Measurements from ENCODE around the gene CDH5.

CDH5 gene

DNA sequence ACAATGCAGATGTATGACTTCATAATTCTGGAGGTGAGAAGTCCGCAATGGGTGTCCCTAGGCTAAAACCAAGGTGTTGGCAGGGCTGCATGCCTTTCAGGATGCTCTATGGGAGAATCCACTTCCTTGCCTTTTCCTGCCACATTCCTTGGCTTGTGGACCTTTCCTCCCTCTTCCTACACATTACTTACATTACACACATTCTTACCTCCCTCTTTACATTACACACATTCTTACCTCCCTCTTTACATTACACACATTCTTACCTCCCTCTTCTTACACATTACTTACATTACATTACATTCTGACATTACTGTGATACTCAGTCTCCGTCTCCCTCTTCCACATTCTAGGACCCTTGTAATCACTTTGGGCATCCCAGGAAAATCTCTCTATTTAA is 14.2 kb upstream of the CDH5 start:
- DNase-seq (ENCODE audit: low spot score), result no peak

DNA sequence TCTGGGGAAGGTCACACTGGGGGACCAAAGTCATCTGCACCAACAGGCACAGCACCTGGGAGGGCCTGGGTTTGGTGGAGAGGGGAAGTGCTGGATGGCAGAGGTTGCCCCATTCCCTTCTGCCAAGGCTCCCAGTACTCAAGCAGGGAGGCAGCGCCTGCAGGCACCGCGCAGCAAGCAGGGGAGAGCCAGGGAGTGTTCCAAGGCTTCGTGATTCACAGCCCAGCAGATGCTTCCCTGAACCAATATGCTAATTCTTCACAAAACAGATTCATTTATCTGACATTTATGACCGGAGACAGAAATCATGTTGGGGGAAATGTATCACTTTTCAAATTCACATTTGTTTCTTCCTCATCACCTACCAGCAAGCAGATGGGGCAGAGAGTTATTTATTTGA is 13.4 kb upstream of the CDH5 start:
- DNase-seq (ENCODE audit: low spot score), result no peak

DNA sequence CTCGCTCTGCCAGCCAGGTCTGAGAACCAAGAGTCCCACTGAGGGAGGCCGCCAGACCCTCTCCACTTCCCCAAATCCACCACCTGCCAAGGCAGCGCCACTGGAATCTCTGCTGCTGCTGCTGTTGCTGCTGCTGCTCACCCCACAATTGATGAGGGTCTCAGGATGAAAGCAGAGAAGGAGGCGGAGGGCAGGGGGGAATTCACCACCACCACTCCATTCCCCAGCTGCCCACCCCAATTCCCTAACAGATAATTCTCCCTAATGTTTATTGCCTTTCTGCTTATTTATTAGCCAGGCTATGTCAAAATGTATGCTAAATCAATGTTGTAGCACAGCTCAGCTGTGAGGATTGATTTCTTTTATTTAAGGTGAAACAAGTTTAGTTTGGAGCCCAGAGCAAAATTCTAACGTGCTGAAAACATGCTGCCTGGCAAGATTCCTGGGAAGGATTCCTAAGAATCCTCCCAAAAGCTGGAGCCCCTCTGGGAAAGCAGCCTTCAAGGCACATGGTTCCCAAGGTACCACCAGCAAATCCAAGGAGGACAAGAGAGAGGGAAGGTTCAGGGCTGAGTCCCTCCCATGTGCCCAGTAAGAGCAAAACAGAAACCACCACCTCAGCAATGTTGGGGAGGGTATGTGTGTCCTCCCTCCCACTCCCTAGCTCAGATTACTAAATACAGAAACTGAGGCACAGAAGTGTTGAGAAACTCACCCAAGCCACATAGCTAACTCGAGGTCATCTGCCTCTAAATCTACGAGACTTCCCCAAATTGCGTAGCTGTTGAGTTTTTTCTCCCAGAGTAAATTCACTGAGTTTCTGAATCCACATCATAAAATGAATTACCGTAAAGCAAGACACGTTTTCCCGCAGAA is 12.2 kb upstream of the CDH5 start:
- DNase-seq (ENCODE audit: low spot score), result no peak

DNA sequence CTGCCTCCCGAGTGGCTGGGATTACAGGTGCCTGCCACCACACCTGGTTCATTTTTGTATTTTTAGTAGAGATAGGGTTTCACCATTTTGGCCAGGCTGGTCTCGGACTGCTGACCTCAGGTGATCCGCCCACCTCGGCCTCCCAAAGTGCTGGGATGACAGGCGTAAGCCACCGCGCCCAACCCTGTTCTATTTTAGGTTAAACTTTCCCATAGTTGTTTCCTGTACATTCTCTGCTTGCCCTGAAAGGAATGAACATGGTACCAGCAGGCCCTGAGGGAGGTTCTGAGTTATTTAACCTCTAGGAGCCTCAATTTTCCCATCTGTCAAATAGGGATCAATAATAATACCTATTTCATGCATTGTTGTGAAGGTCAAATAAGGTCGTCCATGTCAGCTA is 11.0 kb upstream of the CDH5 start:
- DNase-seq (ENCODE audit: low spot score), result no peak

DNA sequence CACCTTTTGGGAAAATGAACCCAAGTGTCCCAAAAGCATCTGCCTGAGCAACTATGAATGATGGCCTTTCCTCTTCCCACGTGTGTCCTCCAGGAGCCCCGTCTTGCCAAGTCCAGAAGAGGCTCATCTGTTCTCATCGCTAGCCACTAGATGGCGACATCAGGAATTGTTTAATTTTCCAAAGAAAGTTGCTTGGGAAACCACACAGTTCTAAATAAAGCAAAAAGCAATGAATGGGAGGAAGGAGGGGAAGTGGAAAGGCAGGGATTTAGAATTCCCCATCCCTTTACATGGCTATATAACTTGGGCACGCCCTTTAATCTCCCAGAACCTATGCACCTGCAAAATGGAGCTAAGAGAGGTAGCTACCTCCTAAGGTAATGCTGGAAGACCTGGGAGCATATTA is 9.0 kb upstream of the CDH5 start:
- DNase-seq (ENCODE audit: low spot score), result peak; percentile 59

DNA sequence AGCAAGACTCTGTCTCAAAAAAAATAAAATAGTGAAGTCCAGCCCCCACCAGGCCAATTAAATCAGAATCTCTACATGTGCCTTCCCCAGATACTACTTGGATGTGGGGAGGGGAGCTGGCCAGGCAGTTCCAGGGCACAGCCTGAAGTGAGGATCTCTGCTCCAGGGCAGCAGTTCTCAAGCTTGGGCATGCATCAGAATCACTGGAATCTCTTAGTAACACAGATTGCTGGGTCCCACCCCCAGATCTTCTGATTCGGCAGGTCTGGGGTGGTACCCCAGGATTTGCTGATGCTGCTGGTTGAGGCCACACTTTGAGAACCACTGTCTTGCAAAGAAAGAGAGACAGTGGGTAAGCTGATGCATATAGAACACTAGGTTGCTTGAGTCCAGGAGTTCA is 8.3 kb upstream of the CDH5 start:
- no peak for DNase-seq (ENCODE audit: low spot score)

DNA sequence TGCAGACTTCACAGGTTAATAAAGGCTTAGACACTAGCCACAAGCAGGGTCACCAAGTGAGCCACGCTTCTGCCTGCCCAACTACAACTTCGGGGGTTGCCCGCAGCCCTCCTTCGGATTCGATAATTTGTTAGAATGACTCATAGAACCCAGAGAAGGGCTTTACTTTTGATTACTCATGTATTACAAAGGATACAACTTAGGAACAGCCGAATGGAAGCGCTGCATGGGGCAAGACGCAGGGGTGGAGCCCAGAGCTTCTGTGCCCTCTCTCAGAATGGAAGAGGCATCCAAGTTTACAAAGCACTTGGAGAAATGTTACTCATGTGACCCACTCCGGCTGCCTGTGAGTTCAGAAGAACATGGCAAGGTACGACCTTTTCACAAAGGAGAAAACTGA is 7.5 kb upstream of the CDH5 start:
- no peak for DNase-seq (ENCODE audit: low spot score)

DNA sequence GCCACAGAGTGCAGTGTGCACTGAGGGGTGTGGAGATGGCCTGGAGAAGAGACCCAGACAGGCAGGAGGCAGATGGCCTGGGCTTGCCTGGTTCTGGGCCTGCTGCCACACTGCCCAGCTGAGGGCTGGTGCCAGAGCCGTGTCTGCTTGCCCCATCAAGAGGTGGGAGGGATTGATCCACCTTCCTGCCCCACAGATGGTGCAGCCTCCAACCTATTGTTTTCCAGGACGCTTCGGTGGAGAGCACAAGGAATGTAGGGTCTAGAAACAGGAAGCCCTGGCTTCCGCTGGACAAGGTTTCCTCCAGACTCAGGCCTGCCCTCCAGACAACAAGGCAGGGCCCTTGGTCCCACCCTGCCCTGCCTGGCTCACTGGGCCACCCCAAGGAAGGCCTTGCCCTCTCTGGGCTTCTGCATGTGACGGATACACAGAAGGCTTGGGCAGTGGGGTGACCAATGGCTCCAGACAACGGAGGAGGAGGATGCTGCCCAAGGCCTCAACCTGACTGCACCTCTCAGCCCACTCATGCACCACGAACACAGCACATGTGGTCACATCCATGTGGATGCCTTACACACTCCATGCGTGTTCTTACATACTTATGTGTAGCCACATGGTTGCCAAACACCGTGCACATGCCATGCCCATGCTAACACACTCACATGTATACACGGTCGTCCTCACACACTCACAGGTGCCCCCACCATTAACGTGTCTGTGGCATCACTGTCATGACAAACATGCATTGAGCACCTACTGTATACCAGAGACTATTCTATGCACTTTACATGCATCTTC is 6.5 kb upstream of the CDH5 start:
- DNase-seq (ENCODE audit: low spot score), result no peak

DNA sequence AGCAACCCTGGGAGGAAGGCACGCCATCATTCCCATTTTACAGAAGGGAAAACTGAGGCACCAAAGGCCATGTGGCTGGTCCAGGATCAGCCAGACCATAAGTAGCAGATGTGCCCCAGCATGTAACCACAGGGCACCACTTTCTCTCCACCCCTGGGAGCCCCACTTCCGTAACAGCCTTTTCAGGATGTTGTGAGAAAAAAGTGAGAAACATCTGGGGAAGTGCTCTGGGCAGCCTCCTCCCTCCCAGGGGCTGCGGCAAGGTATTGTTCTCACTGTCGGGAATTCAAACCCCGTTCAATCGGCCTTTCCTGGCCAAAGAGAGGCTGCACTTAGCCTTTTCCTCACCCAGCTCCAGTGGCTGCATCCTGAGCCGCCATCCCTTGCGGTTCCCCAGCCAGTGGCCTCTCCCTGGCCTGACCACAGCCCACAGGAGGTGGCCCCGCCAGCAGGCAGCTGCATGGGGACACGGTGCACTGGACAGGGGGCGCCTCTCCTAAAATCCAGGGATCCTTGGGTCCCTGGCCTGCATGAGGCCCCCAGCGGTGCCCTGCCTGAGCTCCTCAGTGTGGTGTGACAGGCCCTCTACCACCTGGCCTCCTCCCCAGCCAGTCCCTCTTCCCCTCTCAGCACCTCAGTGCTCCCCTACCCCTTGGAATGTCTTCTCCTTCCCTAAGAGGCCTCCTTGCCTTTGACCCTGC is 5.7 kb upstream of the CDH5 start:
- no peak for DNase-seq (ENCODE audit: low spot score)

DNA sequence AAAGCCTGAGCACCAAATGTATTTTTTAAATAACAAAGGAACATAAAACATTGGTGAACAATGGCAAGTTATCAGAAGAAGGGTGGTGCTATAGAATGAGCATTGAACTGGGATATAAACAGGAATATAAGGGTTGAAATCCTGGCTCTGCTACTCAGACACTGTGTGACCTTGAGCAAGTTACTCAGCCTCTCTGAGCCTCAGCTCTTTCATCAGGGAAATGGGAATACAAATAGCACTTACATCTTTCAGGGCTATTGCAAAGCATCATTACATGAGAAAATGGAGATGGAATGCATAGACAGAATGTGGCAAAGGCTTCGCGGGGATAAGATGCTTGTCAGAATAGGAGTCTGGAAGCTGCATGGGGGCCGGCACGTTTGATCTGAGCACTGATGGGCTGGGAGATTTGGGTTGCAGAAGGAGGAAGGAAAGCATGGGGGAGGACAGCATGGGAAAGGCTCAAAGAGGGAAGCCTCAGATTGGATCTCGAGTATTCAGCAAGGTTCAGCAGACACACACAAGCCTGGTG is 4.8 kb upstream of the CDH5 start:
- no peak for DNase-seq (ENCODE audit: low spot score)

DNA sequence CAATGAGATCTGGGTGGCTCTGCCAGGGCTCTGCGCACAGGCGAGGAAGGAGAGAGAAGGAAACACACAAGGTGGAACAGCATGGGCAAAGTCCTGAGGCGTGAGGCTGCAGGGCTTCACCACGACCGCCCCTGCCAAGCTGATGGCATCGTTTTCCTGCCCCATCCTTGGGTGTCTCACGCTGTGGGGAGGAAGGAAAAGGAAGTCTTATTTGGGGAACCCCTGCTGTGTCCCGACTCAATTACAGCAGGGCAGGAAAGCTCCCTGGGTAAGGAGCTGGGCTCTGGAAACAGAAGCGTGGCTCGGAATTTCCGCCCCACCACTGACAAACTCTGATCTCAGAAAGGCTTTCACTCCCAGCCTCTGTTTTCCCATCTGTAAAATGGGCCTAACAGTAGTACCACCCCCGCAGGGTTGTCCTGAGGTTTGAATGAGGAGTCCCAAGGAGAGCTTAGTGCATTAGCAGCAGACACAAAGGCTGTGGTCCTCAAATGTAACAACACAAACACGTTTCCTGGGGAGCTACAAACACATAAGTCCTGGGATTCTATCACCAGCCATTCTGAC is 3.2 kb upstream of the CDH5 start:
- no peak for DNase-seq (ENCODE audit: low spot score)

DNA sequence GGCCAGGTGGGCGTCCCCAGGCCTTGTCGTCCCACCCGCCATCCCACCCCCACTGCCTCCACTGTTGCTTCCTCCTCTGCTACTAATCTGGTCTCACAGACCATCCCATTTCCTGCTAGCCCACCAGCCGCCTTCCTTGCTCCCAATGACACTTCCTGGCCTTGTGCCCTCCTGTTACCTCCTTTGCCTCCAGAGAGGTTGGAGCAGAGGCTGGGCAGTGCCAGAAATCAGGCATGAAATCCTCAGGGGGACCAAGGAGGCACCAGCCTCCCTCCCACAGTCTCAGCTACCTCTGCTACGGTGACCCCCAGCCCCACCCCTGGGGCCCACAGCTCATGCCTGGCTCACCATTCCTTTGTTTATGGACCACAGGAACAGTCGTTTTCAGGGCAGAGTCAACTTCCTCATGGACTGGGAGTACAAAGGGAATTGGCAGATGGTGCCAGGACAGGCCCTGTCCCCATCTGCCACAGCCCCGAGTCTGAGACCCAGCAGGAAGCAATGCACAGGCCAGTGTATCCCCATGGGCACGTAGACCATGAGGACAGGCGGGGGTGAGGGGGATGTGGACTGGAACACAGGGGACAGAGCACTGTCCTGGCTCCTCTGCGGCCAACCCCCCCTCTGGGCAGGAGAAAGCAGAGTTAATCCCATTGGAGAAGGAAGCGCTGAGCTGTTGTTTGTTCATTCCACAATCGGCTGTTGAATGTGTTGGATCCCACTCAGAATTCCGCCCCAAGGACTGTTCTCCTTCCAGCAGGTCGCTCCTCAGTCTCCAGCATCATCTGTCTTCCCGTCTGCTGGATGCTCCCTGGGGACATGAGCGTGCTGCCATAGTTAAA is 2.2 kb upstream of the CDH5 start:
- peak; percentile 64 for DNase-seq (ENCODE audit: low spot score)

DNA sequence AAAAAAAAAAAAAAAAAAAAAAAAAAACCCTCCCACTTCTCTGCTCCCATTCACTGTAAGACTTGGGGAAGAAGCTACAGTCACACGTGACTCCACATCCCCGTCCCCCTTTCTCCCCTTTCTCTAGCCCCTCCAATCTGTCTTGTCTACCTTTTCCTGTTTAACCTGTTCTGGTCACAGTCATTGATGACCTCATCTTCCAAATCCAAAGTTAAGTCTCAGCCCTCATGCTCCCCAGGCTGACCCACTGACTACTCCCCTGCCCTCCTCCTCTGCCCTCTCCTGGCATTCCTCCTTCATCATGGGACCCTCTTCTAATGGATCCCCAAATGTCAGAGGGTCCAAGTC is 1.6 kb upstream of the CDH5 start:
- no peak for DNase-seq (ENCODE audit: low spot score)

DNA sequence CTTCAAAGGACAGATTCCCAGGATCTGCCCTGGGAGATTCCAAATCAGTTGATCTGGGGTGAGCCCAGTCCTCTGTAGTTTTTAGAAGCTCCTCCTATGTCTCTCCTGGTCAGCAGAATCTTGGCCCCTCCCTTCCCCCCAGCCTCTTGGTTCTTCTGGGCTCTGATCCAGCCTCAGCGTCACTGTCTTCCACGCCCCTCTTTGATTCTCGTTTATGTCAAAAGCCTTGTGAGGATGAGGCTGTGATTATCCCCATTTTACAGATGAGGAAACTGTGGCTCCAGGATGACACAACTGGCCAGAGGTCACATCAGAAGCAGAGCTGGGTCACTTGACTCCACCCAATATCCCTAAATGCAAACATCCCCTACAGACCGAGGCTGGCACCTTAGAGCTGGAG is 840 bp upstream of the CDH5 start:
- DNase-seq (ENCODE audit: low spot score), result no peak

DNA sequence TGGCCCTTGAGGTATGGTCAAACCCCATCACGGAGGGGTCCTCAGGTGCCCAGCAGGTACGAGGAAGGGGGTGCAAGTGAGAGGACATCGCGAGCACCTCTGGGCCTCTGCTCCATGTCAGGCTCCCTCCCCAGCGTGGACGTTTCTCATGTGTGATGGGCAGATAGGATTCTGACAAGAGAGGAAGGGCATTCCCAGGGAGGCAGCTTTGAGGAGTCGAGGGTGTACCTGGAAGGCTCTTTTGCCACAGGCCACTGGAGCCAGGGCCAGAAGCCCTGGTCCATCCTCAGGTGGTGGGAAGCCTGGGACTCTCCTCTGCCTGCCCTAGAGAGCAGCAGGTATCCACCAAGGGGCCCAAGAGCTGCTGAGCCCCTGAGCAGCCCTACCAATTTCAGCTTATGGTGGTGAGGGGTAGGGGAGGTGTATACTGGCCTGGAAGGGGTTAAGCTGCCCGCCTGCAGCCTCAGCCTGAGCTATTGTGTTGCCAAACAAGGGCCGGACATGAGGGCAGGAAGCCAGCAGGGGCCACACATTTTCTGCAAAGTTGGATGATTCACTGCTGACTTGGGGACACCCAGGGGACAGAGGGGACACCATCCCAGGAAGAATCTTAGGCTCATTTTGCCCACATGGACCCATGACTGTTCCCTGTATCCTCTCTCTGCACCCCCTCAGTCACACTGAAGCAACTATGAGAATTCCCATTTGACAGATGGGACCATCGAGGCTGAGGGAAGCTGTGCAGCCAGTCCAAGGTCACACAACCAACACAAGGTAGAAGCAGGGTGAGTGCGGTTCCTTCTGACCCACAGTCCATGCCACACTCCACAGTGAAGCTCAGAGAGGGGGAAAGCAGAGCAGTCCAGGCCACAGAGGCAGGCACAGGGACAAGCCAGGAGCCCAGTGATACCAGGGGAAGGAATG is 1.7 kb downstream of the CDH5 start:
- no peak for DNase-seq (ENCODE audit: low spot score)

DNA sequence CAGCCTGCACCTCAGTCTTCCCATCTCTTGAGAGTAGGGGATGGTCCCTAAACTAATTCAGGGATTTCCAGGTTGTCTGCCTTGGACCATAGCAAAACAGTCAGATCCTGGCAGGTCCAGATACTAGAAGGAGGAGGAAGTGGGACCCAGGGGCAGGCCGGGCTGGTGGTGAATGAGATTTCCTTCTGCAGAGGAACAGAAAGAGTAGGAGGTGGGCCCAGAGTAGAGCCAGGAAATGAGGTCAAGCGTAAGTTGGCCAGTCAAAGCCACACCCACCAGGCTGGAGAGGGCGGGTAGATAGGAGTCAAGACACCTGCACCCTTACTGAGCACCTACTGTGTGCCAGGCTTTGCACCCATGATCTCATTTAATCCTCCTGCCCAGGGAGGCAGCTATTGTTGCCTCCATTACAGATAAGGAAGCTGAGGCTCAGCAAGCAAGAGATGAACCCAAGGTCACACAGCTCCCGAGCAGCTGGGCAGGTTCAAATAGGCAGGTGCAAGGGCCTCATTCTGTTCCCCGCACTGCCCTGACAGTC is 2.6 kb downstream of the CDH5 start:
- DNase-seq (ENCODE audit: low spot score), result no peak

DNA sequence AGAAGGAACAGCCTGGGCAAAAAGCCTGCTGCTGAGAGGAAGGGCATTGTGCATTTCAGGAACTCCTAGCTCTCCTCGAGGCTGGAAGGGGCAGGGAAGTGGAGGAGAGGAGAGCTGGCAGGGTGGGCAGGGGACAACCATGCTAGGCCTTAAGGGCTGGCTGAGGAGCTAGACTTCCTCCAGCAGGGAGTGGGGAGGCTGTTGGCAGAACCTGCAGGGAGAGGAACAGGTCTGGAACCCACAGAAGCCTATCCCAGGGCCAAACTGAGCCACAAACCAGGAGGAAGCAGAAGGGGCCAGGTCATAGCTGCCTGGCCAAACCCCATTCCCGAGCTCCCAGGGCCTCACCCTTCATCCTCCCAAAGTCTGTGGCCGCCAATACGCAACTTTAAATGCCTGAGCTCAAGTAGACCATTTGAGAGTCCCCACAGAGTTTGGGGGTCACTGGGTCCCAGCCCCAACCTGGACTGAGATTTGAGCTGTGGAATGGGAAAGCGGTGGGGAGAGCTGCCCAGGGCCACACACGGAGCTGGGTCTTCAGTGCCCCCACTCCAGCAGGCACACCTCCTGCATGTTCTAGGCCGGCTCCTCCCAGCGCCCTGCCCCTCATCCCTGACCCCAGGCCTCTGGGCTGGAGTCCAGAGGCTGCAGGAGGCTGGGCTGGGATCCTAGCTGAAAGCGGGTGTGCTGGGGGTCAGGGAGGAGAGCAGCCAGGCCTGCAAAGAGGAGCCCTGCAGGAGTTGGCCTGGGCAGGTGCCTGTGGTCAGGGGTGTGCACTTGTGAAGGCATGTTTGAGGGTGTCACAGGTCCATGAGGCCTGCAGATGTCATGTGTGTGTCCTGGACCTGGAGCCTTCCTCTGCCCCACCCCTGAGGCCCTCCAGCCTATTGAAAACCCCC is 4.5 kb downstream of the CDH5 start:
- no peak for DNase-seq (ENCODE audit: low spot score)

DNA sequence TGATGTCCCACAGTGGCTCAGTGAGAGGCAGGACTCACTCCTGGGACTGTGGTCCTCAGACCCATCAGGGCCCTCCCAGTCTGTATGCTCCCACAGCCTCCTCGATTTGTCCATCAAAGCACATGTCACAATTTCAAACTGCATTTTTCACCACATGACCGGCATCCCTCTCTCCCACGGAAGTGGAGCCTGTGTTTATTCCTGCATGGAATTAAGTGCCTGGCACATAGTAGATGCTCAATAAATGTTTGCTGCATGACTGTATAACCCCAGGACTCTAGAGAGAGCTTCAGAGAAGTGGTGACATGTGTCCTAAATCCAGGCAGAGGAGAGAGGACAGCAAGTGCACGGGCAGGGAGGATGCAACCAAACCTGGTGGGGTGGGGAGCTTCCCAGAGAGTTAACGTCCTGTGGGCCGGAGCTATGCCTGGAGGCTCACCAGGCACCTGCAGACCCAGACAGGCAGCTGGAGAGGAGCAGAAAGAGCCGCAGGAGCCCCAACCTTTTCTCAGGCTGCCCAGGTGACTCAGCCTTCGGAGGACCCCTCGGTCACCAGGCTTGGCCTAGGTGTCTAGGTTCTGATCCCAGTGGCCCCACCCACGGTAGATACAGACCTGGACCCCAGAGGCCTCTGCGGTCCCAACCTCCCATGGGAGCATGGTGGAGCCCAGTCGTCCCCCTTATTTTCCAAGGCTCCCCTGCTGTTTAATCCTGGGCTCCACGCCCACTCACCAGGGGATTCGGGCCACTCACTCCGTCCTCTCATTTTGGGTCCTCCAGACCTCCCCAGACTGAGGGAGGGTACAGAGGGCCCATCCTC is 5.8 kb downstream of the CDH5 start:
- DNase-seq (ENCODE audit: low spot score), result no peak

Measured in SK-N-DZ (cell line).